Measurements from ENCODE around the gene FLT3. TPM values are rescaled to one million over a fixed set of nuclear protein-coding genes. Genes with fewer than 3 reads are reported as not detected.

FLT3 gene
- total and polyA plus RNA-seq, 12 donors, result 0.06 to 1.0 (median 0.26) TPM

DNA sequence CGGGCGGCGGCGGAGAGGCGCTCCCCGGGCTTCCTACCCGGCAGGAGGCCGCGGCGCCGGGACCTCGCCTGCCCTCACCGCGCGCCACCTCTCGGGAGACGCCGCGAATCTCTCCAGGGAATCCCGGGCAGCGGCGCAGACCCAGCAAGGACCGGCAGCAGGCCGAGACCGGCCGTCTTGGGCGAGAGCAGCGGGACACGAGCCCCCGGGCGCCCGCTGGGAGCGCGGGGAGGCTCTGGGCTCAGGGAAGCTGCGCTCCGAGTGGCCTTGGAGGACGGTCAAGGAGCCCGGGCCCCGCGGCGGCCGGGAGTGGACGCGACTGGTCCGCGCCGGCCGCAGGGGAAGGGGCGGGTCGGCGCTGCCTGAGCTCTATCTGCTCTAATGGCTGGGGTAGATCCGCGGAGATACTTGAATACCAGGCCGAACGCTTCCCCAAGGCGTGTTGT is 145.9 kb downstream of the FLT3 start:
- WGBS, 4 donors, result 0 to 5% (median 3%) methylated on average over 2 to 56 of the region's 56 CpGs
- no peaks in the 10 kb centered on the region for H3K36me3 ChIP-seq (replicated peaks in 1 of 2)
- H3K4me1 ChIP-seq (replicated peaks in 1 of 2), result peaks cover 0 to 10% of the 10 kb centered on the region in 2 donors
- H3K27me3 ChIP-seq, result peaks cover 53% of the 10 kb centered on the region
- peak in 6 of 7 donors; percentile 4 to 32 (median 29) for DNase-seq
- peak overlapping the region in 2 of 5 donors; percentile 11 to 27 for H3K27ac ChIP-seq
- peak overlapping the region in 3 of 4 donors; percentile 14 to 69 (median 62) for H3K4me3 ChIP-seq
- intact Hi-C loops (cut with DNase I), result no loop called here
- TF ChIP-seq, protein P1, sequence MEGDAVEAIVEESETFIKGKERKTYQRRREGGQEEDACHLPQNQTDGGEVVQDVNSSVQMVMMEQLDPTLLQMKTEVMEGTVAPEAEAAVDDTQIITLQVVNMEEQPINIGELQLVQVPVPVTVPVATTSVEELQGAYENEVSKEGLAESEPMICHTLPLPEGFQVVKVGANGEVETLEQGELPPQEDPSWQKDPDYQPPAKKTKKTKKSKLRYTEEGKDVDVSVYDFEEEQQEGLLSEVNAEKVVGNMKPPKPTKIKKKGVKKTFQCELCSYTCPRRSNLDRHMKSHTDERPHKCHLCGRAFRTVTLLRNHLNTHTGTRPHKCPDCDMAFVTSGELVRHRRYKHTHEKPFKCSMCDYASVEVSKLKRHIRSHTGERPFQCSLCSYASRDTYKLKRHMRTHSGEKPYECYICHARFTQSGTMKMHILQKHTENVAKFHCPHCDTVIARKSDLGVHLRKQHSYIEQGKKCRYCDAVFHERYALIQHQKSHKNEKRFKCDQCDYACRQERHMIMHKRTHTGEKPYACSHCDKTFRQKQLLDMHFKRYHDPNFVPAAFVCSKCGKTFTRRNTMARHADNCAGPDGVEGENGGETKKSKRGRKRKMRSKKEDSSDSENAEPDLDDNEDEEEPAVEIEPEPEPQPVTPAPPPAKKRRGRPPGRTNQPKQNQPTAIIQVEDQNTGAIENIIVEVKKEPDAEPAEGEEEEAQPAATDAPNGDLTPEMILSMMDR (IDR thresholded peaks at IDR 0.05), result no peak
- TF ChIP-seq POLR2A (IDR thresholded peaks at IDR 0.05), result no peak
- H3K9me3 ChIP-seq (replicated peaks in 1 of 3), result no peaks in the 10 kb centered on the region

DNA sequence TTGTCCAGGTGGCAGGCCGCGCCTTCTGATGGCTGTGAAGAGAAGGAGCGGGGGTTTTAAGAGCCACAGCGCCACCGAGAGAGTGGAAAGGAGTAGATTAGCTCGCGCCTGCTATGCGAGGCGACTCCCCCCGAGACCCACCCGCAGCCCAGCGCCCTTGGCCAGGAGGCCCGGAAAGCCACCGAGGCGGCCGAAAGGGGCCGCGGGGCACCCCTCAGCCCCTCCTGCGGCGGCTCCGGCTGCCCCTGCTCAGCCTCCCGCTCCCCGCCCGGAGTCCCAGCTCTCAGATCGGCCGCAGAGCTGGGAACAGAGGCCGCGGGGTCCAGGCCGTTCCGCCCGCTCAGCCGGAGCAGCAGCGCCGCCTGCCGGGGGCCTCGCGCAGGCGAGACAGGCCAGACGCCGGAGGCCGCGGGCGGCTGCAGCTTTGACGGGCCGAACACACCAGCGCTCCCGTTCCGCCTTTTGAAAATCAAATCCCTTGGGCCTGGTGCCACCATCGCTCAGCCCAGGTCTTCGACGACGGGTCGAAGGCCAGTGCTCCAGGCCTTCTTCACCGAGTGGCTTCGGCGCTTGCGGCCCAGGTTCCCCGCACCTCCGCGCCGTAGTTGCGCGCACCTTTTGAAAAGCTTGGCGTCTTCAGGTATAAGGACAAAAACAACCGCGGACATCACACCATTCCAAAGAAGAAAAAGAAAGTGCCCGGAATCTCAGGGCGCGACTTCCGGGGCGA is 146.5 kb downstream of the FLT3 start:
- peaks cover 47% of the 10 kb centered on the region for H3K27me3 ChIP-seq

More for the DNA sequence above, 146.5 kb downstream of the FLT3 start:
- H3K36me3 ChIP-seq (replicated peaks in 1 of 2), result no peaks in the 10 kb centered on the region
- peak overlapping the region in 3 of 4 donors; percentile 14 to 69 (median 62) for H3K4me3 ChIP-seq
- peak; percentile 51 to 72 (median 67) for DNase-seq
- peak overlapping the region in 2 of 5 donors; percentile 11 to 27 for H3K27ac ChIP-seq
- peaks cover 0 to 10% of the 10 kb centered on the region in 2 donors for H3K4me1 ChIP-seq (replicated peaks in 1 of 2)
- 0 to 4% (median 3%) methylated on average over 4 to 71 of the region's 71 CpGs for WGBS, 4 donors
- intact Hi-C loops (cut with DNase I), result no loop called here
- no peaks in the 10 kb centered on the region for H3K9me3 ChIP-seq (replicated peaks in 1 of 3)
- no peak for TF ChIP-seq POLR2A (IDR thresholded peaks at IDR 0.05)
- TF ChIP-seq, protein P1 (IDR thresholded peaks at IDR 0.05), result peak; percentile 37 to 80 (median 64)

Small RNA genes lying within 50 kb of the gene (small RNA-seq; reads per million reads assigned to genes)
- gene RN7SL272P, result 0 reads per million in 2 donors

Other genes starting within 250 kb of the FLT3 start
- gene PDX1, start 180.6 kb downstream of the FLT3 start, total RNA-seq, result not detected
- not detected for gene PDX1, start 180.6 kb downstream of the FLT3 start, polyA plus RNA-seq
- under 1 TPM in 1 of 9 donors, not detected in 8; 0.14 TPM for gene CDX2, start 131.3 kb downstream of the FLT3 start, total RNA-seq
- gene CDX2, start 131.3 kb downstream of the FLT3 start, polyA plus RNA-seq, result under 1 TPM in 1 of 3 donors, not detected in 2; 0.08 TPM
- gene URAD, start 111.9 kb downstream of the FLT3 start, total RNA-seq, result not detected
- not detected for gene URAD, start 111.9 kb downstream of the FLT3 start, polyA plus RNA-seq
- 10 to 100 TPM; 15.2 to 31.4 (median 24.3) TPM for gene PAN3, start 38.0 kb upstream of the FLT3 start, total RNA-seq
- 10 to 100 TPM; 13.3 to 27.7 (median 16.4) TPM for gene PAN3, start 38.0 kb upstream of the FLT3 start, polyA plus RNA-seq

Measured in adrenal gland (tissue), 12 donors.